NCI-H774 (cell line): ENCODE results near the gene RALGAPA2.
"Not testable (repeated sequence)": the region's sequence is repeated elsewhere in the genome, so short reads cannot be mapped to it uniquely, and the experiment has no call there.

Experiments
- DNase-seq: peaks from one replicate; lab custom pipeline; 2025; lab: John Stamatoyannopoulos, UW

RALGAPA2 gene

DNA sequence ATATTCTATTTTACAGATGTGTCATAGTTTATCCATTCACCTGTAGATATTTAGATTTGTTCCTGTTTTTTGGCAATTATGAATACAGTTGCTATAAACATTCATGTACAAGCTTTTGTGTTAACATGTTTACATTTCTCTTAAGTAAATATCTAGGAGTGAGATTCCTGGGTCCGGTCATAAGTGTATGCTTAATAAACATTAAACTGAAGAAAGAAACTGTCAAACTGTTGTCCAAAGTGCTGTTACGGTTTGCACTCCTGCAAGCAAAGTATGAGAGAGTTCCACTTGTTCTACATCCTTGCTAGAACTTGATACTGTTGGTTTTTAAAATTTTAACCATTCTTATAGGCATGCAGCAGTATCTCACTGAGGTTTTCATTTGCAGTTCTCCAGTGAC lies 138.6 kb downstream of the RALGAPA2 start:
- DNase-seq = no peak

DNA sequence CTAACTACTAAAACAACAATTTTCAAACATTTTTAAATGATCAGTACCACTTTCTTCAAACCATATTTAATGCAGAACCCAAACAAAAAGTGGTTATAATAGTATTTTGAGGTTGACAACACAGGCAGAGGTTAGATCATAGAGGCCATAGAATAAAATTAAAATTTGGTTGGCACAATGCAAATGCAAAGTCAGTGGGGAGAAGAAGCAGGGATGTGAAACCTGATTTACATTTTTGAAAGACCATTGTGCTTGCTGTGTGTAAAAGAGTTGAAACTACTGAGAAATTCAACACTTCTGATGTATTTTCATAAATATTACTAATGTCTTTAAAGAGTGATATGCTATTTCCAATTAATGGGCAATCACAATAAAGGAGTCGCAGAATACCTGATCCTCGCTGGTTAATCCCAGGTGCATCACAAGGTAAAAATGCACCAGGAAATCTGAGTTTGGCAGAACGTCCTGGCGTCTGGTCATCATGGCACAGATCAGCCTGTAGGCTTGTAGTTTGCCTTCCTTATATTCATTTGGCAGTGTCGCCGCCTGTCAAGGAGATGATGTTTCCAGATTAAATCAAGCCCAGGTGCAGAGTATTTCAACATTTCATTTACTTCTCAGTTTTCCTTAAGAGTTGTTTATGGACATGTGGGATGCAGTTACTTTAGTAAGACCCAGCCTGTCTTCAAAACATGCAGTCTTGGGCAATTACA lies 141.2 kb downstream of the RALGAPA2 start:
- no peak for DNase-seq

DNA sequence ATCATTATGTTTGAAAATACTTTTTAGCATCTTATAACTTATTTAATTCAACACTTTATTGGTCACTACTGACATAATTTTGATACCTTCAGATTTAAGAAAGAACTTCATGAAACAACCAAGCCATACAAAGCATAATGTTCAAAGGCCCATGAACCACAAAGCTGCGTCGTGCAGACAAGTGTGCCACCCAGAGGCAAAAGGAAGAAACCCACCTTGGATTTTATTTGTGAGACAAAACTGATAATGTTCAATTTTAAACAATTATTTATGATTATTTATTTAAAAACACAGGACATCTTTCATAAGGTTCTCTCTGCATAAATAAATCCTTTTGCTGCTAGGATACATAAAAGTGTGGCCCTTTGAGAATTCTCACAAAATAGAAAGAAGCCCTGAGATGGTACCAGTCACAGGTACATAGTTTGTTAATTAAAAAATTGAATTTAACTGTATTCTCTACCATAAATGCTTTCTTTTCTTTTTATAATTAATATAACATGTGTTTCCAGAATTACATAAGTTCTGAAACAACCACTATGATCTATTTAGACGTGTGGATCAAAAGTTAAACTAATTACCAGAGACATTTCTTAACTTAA lies 143.7 kb downstream of the RALGAPA2 start:
- peak; percentile 32 for DNase-seq

DNA sequence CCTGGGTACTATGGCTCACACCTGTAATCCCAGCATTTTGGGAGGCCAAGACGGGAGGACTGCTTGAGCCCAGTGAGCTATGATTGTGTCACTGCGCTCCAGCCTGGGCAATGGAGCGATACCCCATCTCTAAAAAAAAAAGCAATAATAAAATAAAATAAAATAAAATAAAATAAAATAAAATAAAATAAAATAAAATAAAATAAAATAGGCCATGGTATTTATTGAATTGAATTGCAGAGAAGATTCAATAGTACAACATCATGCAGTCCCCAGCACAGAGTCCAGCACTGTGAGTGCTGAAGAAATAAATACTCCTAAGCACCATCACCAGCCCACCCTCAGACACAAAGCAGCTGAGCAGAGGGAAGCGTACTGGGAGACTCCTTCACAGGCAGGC lies 144.7 kb downstream of the RALGAPA2 start:
- DNase-seq = no peak

DNA sequence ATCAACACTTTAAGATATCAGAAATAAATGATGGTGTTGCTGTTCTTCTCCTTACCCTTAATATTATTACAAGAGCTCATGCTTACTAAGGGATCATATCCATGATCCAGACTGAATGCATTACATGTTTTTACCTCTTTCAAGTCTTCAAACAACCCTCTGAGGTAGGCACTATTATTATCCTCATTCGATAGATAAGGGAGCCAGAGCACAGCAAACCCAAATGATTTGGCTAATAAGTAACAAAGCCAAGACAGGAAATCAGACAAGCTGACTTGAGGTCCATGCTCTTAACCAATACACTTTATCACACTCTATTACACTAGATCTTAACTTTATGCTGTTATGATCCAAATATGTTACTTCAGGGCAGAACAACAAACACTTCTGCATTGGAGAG lies 145.9 kb downstream of the RALGAPA2 start:
- no peak for DNase-seq

DNA sequence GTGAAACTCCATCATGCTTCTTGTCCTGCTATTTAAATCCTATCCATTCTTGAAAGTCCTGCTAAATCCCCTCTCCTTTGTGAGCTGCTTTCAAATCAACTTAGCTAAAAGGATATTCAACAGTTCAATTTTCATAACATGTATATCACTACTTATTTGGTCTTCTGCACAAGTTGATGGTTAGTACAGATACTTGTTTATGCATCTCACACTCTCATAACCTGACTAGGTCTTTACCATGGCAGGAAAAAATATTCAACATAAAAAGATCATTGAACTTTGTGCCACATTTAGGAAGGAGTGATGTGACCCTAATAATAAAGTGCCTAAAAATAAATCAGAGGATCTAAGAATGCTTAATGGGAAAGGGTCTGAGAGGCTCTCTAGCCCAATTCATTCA lies 148.2 kb downstream of the RALGAPA2 start:
- DNase-seq = no peak

DNA sequence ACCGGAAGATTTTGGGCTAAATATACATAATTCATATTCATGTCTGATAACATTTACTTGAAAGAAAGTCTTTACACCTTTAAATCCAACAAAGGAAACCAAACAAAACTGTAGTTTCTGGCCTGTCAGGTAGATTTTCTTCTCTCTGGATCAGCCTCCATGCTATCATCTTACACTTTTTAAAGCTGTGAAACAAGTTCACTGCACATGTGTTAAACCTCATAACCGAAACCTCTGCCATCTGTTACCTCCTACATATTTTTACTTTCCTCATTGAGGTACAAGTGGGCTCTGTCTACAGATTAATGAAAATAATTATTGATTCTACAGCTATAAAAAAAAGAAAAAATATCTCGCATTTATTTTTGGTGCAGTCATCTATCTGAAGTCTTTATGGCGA lies 149.9 kb downstream of the RALGAPA2 start:
- DNase-seq = no peak

DNA sequence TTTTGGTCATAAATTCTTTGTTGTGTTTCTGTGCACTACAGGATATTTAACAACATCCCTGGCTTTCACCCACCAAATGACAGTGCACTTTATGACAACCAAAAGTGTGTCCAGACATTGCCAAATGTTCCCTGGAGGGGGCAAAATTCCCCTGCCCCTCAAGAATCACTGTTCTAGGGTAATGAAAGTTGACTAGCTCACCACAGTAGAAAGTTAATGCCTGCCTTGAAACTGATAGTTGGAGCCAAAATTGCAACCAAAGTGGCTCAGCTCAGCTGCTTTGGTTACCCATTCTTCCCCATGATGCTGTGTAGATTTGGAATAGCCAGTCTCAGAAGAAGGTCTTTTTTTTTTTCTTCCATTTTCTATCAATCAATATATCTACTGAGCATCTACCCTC lies 150.6 kb downstream of the RALGAPA2 start:
- no peak for DNase-seq

DNA sequence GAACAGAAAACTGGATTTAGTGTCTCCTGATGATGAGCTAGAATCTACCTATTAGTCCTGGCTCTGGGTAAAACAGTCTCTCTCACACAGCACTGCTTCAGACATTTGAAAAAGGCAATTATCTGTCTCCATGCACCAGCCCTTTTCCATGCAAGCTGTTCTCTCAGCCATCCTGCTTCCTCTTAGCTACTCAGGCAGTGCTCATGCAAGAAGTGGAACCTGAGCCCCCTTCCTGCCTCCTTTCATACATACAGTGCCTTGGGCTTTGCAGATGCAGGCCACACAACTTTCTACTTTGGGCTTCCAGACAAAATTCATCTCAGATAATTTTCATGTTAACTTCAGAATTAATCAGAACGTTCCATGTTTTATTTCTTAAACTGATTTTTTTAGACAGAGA lies 151.3 kb downstream of the RALGAPA2 start:
- DNase-seq = no peak

DNA sequence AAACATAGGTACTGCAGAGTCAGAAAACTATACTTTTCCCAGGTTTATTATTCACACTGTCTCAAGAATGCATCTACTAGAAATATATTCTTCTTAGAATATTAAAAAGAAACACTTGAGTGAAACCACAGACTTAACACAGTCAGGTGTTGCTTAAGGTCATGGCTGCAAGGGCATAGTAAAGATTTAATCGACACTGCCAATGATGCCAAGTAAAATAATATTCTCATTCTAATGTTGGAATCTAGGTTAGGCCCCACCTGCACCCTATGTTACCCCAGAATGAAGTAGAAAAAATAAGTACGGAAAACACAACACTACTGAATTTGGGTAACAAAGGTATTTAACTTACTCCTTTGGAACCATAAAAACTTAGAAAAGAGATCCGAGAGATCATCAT lies 155.0 kb downstream of the RALGAPA2 start:
- DNase-seq = no peak

DNA sequence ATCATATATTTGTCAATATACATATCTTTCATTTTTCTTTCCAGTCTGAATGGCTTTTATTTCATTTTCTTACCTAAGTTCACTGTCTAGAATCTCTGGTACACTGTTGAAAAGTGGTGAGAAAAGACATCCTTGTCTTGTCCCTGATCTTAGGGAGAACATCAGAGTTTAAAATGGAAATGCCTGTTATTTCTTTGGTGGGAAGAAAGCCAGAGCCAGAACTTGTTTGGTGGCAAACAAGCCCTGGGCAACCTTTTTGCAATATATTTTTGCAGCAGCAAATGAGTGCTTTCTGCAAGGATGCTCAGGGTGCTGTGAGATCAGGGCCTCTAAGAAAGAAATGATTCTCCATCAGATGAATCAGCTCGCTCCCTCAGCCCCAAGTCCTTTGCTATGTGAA lies 156.6 kb downstream of the RALGAPA2 start:
- no peak for DNase-seq

DNA sequence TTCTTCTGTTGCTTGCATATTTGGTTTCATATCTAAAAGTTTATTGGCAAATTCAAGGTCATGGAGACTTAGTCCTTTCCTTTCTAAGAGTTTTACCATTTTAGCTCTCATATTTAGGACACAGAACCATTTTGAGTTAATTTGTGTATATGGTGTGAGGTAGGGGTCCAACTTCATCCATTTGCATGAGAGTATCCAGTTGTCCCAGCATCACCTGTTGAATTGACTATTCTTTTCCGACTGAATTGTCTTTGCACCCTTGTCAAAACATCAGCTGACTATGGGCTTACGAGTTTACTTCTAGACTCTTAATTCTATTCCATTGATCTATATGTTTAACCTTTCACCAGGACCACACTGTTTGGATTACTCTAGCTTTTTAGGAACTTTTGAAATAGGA lies 157.5 kb downstream of the RALGAPA2 start:
- no peak for DNase-seq

DNA sequence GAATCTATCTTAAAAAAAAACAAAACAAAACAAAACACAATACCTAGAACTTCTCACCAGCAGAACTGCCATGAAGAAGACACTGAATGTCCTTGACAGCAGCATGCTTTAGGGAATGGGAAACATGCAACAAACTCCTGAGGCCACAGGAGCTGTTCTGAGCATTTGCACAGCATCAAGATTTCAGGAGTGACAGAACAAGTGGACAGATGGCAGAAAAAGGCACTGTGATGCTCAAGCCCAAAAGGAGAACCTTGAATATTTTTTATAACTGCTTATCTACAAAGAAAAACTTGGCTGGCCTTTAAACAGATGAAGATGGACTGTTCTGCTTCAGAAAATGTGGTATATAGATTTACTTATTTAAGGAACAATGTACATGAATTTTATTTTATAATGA lies 158.9 kb downstream of the RALGAPA2 start:
- DNase-seq = no peak

DNA sequence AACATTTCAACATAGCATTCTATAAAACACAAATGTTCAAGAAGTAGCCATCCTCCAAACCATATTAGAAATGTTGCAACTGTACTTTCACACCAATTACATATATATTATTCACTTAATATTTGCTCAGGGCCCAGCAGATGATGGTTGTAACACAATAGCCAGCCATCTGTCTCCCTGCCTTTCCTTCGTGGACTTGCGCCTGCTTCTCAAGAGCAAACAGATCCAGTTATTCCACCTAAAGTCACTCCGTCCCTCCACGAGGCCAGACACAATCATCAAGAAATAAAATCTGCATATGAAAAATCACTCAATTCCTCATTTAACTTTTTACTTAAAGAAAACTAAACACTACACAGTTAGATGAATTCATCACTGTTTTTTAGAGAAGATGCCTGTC lies 160.4 kb downstream of the RALGAPA2 start:
- peak; percentile 45 for DNase-seq

DNA sequence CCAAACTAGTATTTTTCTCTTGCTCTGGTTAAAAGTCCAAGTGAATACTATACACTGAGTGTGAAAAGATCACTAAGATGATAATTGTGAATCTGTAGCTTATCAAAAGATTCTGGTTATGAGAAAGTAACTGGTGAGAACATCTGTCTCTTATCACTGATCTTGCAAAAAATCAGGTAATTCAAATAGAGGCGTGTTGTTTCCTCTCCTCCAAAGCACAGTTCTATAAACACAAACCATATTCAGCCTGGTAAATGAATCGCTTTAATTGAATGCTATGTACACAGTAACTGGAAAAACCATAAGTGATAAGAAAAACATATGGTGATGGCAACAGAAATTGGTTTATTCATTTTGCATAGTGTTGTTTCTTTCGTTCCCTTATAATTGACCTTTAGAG lies 161.0 kb downstream of the RALGAPA2 start:
- DNase-seq = peak; percentile 62

DNA sequence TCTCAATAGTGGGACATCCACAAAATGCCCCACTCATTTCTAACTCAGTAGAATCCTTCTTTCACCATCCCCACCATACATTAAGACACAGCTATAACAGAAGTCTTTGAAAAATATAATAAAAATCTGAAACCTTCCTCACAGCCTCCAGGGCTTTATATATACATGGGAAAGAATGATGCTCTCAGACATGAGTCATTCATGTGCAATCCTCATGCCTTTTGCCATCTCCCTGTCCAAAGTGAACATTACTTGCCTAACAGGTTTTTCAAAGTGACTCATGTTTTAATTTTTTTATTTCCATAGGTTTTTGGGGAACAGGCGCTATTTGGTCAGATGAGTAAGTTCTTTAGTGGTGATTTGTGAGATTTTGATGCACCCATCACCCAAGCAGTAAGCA lies 162.7 kb downstream of the RALGAPA2 start:
- no peak for DNase-seq

DNA sequence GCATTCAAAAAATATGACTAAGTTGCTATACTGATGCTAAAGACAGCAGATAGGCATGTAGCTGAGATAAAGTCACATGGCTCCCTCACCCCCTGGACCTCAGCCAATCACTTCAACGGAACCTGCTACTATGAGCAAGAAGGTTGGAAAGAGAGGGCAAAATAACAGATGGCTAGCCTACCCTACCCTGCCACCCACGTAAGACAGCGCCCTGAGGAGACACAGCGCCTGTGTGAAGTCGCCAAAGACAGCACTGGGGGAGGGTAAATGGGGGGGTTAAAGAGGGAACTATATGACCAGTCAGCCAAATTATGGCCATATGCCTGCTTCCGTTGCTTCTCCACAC lies 163.2 kb downstream of the RALGAPA2 start:
- DNase-seq = no peak

DNA sequence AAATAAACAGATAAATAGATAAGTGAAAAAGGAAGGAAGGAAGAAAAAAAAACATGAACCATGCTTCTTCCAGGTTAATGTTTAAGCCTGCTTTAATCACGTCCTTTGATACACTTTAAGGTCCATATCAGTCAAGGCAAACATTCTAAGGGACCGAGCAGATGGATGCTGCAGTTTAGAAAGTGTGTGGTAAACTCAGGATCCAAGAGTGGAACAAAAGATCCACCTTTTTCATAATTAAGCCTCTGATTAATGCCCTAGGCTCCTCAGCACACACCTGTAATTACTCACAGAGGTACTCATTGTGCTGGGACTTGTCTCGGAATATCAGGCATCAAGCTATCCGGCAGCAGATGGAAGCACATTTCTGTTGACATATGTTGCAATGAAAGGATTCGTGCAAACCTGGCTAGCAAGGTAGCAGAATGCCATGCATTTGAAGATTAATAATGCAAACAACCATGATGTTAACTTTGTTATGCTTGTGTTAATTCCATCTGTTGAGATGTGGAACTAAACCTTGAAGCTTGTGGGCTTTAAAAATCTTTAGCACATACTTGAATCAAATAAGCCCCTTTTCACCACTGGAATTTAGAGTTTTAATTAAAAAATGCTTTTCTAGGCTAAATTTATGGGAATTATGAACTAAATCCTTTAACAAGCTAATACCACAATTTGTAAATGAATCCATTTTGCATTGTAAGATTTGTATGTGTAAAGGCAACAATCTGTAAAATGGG lies 163.7 kb downstream of the RALGAPA2 start:
- peak; percentile 58 for DNase-seq

DNA sequence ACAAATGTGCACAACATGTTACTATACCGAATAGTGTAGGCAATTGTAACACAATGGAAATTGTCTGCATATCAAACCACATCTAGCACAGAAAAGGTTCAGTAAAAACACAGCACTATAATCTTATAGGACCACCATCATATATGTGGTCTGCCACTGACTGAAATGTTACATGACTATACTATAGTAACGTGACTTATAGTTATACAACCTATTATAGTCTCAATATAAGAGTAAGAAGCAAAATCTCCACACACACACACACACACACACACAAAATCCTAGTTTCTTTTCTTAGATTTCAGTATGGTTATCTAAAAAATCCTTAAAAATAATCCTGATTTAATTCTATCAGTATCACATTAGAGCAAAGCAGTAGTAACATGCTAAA lies 164.6 kb downstream of the RALGAPA2 start:
- no peak for DNase-seq

DNA sequence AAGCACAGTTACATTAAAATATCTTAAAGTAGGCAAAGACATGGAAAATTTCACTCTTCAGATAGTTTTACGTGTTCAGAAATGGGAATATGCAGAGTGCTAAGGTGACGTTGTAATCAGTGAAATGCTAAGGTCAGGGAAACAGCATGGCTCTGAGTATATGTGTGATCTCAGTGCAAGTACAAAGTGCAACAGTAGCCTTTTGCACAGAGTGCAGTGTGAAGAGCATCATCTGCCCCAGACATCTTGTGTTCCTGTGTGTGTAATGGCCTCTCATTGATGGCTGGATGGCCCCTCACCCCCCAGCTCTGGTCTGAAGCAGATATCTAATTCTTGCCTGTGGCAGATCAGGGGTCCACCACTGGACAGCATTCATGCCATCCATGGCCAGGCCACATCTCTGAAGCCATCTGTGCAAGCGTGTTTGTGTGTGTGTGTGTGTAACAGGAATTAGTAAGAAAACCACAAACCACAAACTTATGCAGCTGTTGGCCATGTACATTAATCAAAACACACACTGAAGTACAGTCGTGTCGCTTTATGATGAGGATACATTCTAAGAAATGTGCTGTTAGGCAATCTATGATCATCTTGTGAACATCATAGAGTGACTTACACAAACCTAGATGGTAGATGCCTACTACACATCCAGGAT lies 165.1 kb downstream of the RALGAPA2 start:
- DNase-seq = no peak

DNA sequence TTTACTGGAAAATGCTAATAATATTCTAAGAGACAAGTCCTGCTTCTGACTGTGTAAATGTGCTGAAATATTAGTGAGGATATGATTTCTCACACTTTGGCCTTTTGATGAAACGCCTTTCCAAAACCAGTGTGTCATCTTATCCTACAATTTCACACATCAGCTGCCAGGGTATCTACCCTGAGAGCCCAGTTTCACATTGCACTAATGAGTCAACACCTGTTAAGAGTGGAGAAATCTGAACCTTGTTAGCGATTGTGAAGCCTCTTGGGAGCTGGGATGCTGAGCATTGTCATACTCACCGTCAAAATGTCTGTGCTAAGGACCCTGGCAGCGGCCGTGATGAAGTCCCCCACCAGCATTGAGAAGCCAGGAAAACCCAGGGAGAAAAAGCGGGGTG lies 166.0 kb downstream of the RALGAPA2 start:
- no peak for DNase-seq

DNA sequence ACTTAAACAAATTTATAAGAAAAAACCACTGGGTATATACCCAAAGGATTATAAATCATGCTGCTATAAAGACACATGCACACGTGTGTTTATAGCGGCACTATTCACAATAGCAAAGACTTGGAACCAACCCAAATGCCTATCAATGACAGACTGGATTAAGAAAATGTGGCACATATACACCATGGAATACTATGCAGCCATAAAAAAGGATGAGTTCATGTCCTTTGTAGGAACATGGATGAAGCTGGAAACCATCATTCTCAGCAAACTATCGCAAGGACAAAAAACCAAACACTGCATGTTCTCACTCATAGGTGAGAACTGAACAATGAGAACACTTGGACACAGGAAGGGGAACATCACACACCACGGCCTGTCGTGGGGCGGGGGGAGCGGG lies 169.1 kb downstream of the RALGAPA2 start:
- not testable (repeated sequence) for DNase-seq
